ENCODE results near the gene GRAMD1B. TPM values are rescaled to one million over a fixed set of nuclear protein-coding genes. Genes with fewer than 3 reads are reported as not detected.
A peak's percentile ranks its signal among the peaks of the same experiment; 100 is the strongest.

The GRAMD1B gene
- polyA plus RNA-seq, 2 of the 4 experiments (the other 2 are of a cell fraction): 55.5 to 108 TPM

GRCh38 chr11:123407996-123408597 is 22.0 kb upstream of the GRAMD1B start:
- H3K27ac ChIP-seq: peak overlapping the region; percentile 16 to 31; a peak in 3 of 6 replicates
- no peak overlapping the region for H3K4me3 ChIP-seq
- FAIRE-seq (no peak), DNase-seq (ENCODE audit: low read depth in 1 of 2, low spot score in 1 of 2) (no peak), ATAC-seq (peak in 1 of 2 experiments; percentile 21; a peak in 3 of 6 replicates)
- TF ChIP-seq MAZ (IDR thresholded peaks at IDR 0.05; ENCODE audit: borderline replicate concordance, low read depth, low read length): no peak
- TF ChIP-seq CBX8 (IDR thresholded peaks at IDR 0.05): no peak
- no peak for TF ChIP-seq ZC3H11A (IDR thresholded peaks at IDR 0.05)
- TF ChIP-seq HMGXB4 (CRISPR knock-in tag; IDR thresholded peaks at IDR 0.05; ENCODE audit: borderline replicate concordance): no peak
- TF ChIP-seq EP300 (IDR thresholded peaks at IDR 0.05): no peak
- TF ChIP-seq ATOH8 (CRISPR knock-in tag; IDR thresholded peaks at IDR 0.05; ENCODE audit: low read depth): no peak
- peak overlapping the region; percentile 43; the same call in 2 of the 3 replicates for H3K4me2 ChIP-seq
- CTCF ChIA-PET: interaction anchor here (0.6 to 5.4 kb wide), 36 partner anchors 9 to 172 kb away, joined by 3 to 147 read pairs (median 6); partner anchors contain the start of gene GRAMD1B
- H3K9me3 ChIP-seq: no peaks in the 10 kb centered on the region
- 48% methylated on average over 7 of the region's 7 CpGs for WGBS (ENCODE audit: missing lambda C conversion rate)
- peaks cover 18% of the 10 kb centered on the region for H3K4me1 ChIP-seq
- POLR2A ChIA-PET: interaction anchor here (1.4 kb wide), 1 partner anchor 23 kb away, joined by 4 read pairs; no protein-coding TSS in a partner anchor

GRCh38 chr11:123408619-123409455 is 21.2 kb upstream of the GRAMD1B start:
- WGBS (ENCODE audit: missing lambda C conversion rate): 54% methylated on average over 8 of the region's 8 CpGs
- peak in 1 of 2 experiments; percentile 33; a peak in 2 of 6 replicates for ATAC-seq
- POLR2A ChIA-PET: no interaction called here
- H3K4me3 ChIP-seq: no peak overlapping the region
- H3K4me1 ChIP-seq: peaks cover 24% of the 10 kb centered on the region
- no peak for TF ChIP-seq KDM5A (IDR thresholded peaks at IDR 0.05)
- no peaks in the 10 kb centered on the region for H3K9me3 ChIP-seq
- DNase-seq (ENCODE audit: low read depth in 1 of 2, low spot score in 1 of 2): no peak
- CTCF ChIA-PET: interaction anchor here (1.0 to 5.4 kb wide), 16 partner anchors 19 to 162 kb away, joined by 3 to 147 read pairs (median 12); partner anchors contain the start of gene GRAMD1B
- peak overlapping the region in 1 of 2 experiments; percentile 16; a peak in 2 of 6 replicates for H3K27ac ChIP-seq
- peak overlapping the region; percentile 2; the same call in 1 of the 3 replicates for H3K4me2 ChIP-seq
- FAIRE-seq: no peak

GRCh38 chr11:123409456-123410217 is 20.4 kb upstream of the GRAMD1B start:
- WGBS (ENCODE audit: missing lambda C conversion rate): 88% methylated on average over 10 of the region's 10 CpGs
- H3K27ac ChIP-seq: 0 out of 6 replicates have a peak overlapping the region, but pooled peaks of 1 of the 2 experiments have one; percentile 15
- FAIRE-seq (no peak), DNase-seq (ENCODE audit: low read depth in 1 of 2, low spot score in 1 of 2) (no peak), ATAC-seq (no peak)
- H3K4me2 ChIP-seq: no peak overlapping the region
- no peaks in the 10 kb centered on the region for H3K9me3 ChIP-seq
- H3K4me3 ChIP-seq: no peak overlapping the region
- POLR2A ChIA-PET: no interaction called here
- peaks cover 24% of the 10 kb centered on the region for H3K4me1 ChIP-seq
- CTCF ChIA-PET: interaction anchor here (0.7 to 5.4 kb wide), 4 partner anchors 18 to 100 kb away, joined by 4 to 147 read pairs (median 22); partner anchors contain the start of gene GRAMD1B
- TF ChIP-seq MAX (IDR thresholded peaks at IDR 0.05): no peak
- no peak for TF ChIP-seq REST (IDR thresholded peaks at IDR 0.05)
- no peak for TF ChIP-seq RFX5 (IDR thresholded peaks at IDR 0.05)
- no peak for TF ChIP-seq EHF (CRISPR knock-in tag; IDR thresholded peaks at IDR 0.05)
- TF ChIP-seq SMC3 (IDR thresholded peaks at IDR 0.05): no peak
- TF ChIP-seq ESRRA (IDR thresholded peaks at IDR 0.05; ENCODE audit: borderline replicate concordance, low read length): no peak
- TF ChIP-seq CHD2 (IDR thresholded peaks at IDR 0.05; ENCODE audit: low read length, partially characterized antibody): no peak
- no peak for TF ChIP-seq ZC3H11A (IDR thresholded peaks at IDR 0.05)
- TF ChIP-seq USF2 (IDR thresholded peaks at IDR 0.05): no peak
